NCI-H82 (cell line): ENCODE measurements around the gene FOXD2.

Experiments
- DNase-seq: peaks from one replicate; lab custom pipeline; 2025; lab: John Stamatoyannopoulos, UW

The FOXD2 gene

GRCh38 chr1:47465605-47466004 lies 27.8 kb downstream of the FOXD2 start:
- no peak for DNase-seq

- DNase-seq, result no peak
These were observed 31.0 kb downstream of the FOXD2 start for GRCh38 chr1:47468709-47469389.

- no peak for DNase-seq
These were observed 31.5 kb downstream of the FOXD2 start for GRCh38 chr1:47469390-47469759.

- peak; percentile 48 for DNase-seq
These were observed 32.1 kb downstream of the FOXD2 start for GRCh38 chr1:47469910-47470309.

- no peak for DNase-seq
These were observed 33.3 kb downstream of the FOXD2 start for GRCh38 chr1:47471163-47471562.

GRCh38 chr1:47474278-47475193 lies 36.7 kb downstream of the FOXD2 start:
- no peak for DNase-seq

GRCh38 chr1:47477595-47478080 lies 39.8 kb downstream of the FOXD2 start:
- no peak for DNase-seq

- no peak for DNase-seq
These were observed 40.2 kb downstream of the FOXD2 start for GRCh38 chr1:47478090-47478489.

- DNase-seq, result no peak
These were observed 41.8 kb downstream of the FOXD2 start for GRCh38 chr1:47479664-47480063.

GRCh38 chr1:47481936-47482335 lies 44.1 kb downstream of the FOXD2 start:
- DNase-seq, result no peak

GRCh38 chr1:47482786-47483185 lies 44.9 kb downstream of the FOXD2 start:
- no peak for DNase-seq

GRCh38 chr1:47483651-47484050 lies 45.8 kb downstream of the FOXD2 start:
- no peak for DNase-seq

- no peak for DNase-seq
These were observed 48.0 kb downstream of the FOXD2 start for GRCh38 chr1:47485817-47486216.

- DNase-seq, result no peak
These were observed 49.5 kb downstream of the FOXD2 start for GRCh38 chr1:47487332-47487731.

GRCh38 chr1:47487850-47488450 lies 50.1 kb downstream of the FOXD2 start:
- no peak for DNase-seq
